Measurements from ENCODE around the gene EIF4G2. TPM values are rescaled to one million over a fixed set of nuclear protein-coding genes. Genes with fewer than 3 reads are reported as not detected.

EIF4G2 gene
- total RNA-seq, 4 donors from 2014 or later = 218 to 274 (median 249) TPM

- Histone ChIP-seq H3K36me3 (peaks cover 0 to 41% (median 0%) of the 10 kb centered on the region in 3 donors), H3K27ac (peak overlapping the region in 1 of 4 donors; percentile 8), H3K4me3 (no peak overlapping the region), H3K27me3 (no peaks in the 10 kb centered on the region), H3K9me3 (no peaks in the 10 kb centered on the region), H3K4me1 (no peaks in the 10 kb centered on the region)
- TF ChIP-seq POLR2A (IDR thresholded peaks at IDR 0.05) (no peak), CTCF (IDR thresholded peaks at IDR 0.05) (no peak), EP300 (IDR thresholded peaks at IDR 0.05) (no peak)
- DNase-seq (ENCODE audit: low spot score in 2 of 2) = no peak
- 74 to 85% methylated on average over 6 of the region's 6 CpGs for WGBS, 2 donors
These were observed 30.9 kb downstream of the EIF4G2 start for GRCh38 chr11:10777806-10778205.

DNA sequence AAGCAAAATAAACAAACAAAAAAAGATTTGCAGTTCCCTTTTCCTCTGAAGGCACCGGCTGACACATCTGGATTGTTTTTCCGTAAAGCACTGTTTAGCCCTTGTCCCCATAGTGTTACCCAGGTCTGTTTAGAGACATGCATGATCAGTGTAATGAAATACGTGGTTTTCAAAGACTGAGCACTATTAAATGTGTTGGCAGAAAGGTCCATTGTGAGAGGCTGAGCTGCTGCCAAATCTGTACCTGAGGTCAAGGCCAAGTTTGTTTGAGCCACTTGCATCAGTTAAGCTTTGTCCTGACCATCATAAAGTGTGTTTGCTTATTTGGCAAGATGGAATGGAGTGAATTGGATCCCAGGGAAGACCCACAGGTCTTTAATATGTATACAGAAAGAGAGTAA is 31.3 kb downstream of the EIF4G2 start:
- 73 to 85% methylated on average over 3 of the region's 3 CpGs for WGBS, 2 donors
- peaks cover 0 to 45% (median 0%) of the 10 kb centered on the region in 3 donors for H3K36me3 ChIP-seq

DNA sequence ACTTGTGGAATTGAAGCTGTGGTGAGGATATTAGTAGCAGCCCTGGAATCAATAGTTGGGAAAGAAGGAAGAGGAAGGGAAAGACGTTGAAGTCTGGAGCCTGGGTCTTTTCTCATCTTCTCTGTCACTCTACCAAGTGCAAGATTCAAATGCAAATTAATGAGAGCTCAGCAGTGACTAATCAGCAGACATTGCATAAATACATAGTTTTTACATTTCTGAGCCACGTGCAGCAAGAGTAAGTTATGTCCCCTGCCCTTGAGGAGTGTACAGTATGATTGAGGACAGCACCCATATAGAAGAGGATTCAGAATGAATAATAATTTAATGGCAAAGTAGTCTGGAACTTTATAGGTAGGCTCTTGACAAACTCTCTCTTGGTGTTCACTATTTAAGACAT is 33.9 kb downstream of the EIF4G2 start:
- no peak overlapping the region for H3K4me3 ChIP-seq
- peaks cover 0 to 51% (median 0%) of the 10 kb centered on the region in 3 donors for H3K36me3 ChIP-seq
- H3K9me3 ChIP-seq = no peaks in the 10 kb centered on the region
- H3K27ac ChIP-seq = no peak overlapping the region
- peaks cover 0 to 4% (median 0%) of the 10 kb centered on the region in 4 donors for H3K4me1 ChIP-seq
- 68 to 81% methylated on average over 2 of the region's 2 CpGs for WGBS, 2 donors
- H3K27me3 ChIP-seq = no peaks in the 10 kb centered on the region
- DNase-seq (ENCODE audit: low spot score in 2 of 2) = no peak
- TF ChIP-seq POLR2A (IDR thresholded peaks at IDR 0.05) = no peak
- TF ChIP-seq EP300 (IDR thresholded peaks at IDR 0.05) = no peak
- no peak for TF ChIP-seq CTCF (IDR thresholded peaks at IDR 0.05)

More for the DNA sequence above, 31.3 kb downstream of the EIF4G2 start:
- no peak overlapping the region for H3K27ac ChIP-seq
- H3K4me3 ChIP-seq = no peak overlapping the region
- H3K4me1 ChIP-seq = no peaks in the 10 kb centered on the region
- no peak for DNase-seq (ENCODE audit: low spot score in 2 of 2)
- no peak for TF ChIP-seq CTCF (IDR thresholded peaks at IDR 0.05)
- H3K27me3 ChIP-seq = no peaks in the 10 kb centered on the region
- no peaks in the 10 kb centered on the region for H3K9me3 ChIP-seq

DNA sequence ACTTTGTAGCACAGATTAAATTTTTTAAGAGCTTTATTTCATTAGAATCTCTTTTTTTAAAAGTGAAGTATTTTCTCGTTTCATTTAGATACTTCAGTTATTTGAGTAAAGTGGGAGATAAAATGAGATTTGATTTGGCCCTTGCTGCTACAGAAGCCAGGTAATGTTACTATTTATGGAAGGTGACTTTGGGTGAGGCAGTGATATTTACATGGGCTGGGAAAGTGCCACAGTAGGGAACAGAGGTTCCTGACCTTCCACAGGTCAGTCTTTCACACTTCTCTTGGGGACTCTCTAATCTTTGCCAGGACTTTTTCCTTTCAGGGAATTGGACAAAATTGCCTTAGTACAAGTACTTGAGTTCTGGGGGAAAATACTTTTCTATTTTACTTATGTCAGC is 37.3 kb downstream of the EIF4G2 start:
- WGBS, 2 donors = 88 to 92% methylated on average over 1 of the region's 1 CpG
- no peaks in the 10 kb centered on the region for H3K27me3 ChIP-seq
- DNase-seq (ENCODE audit: low spot score in 2 of 2) = no peak

DNA sequence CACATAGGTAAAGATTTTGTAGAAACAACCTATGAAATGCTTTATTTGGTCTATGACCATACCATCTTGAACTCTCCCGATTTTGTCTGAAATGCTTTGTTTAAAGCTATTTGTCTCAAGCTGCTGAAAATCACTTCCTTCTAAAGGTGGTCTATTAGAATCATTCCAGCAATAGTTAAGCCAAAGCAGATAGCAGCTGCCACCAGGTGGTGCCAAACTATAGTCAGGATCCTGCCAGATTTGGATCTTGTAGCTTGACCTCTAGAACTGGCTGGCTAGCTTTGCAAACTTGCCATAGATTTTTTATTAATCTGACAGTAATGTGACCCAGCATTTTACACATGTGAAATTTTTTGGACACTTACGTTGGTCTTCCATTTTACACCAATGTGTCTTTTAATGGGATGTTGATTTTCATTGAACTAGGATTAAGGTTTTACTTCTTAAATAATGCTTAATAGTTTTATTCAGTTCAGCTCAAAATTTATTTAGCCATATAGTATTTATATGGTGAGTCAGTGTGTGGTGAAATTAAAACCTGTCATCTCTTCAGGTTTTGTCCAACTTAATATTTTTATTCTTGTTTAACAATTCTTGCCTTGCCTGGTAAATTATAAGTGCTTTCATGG is 38.0 kb downstream of the EIF4G2 start:
- H3K27ac ChIP-seq = no peak overlapping the region
- H3K4me3 ChIP-seq = no peak overlapping the region
- WGBS, 2 donors = 22 to 28% methylated on average over 2 of the region's 2 CpGs
- no peaks in the 10 kb centered on the region for H3K9me3 ChIP-seq
- DNase-seq (ENCODE audit: low spot score in 2 of 2) = peak in 1 of 2 donors; percentile 52
- H3K4me1 ChIP-seq = peaks cover 0 to 4% (median 0%) of the 10 kb centered on the region in 4 donors
- H3K36me3 ChIP-seq = peaks cover 0 to 34% (median 2%) of the 10 kb centered on the region in 3 donors
- peak; percentile 36 to 52 (median 44) for TF ChIP-seq CTCF (IDR thresholded peaks at IDR 0.05)
- TF ChIP-seq POLR2A (IDR thresholded peaks at IDR 0.05) = no peak
- H3K27me3 ChIP-seq = no peaks in the 10 kb centered on the region

More for the DNA sequence above, 37.3 kb downstream of the EIF4G2 start:
- no peak for TF ChIP-seq EP300 (IDR thresholded peaks at IDR 0.05)
- Histone ChIP-seq H3K36me3 (peaks cover 0 to 41% (median 0%) of the 10 kb centered on the region in 3 donors), H3K27ac (no peak overlapping the region), H3K4me3 (no peak overlapping the region), H3K9me3 (no peaks in the 10 kb centered on the region), H3K4me1 (peaks cover 0 to 4% (median 0%) of the 10 kb centered on the region in 4 donors)

Data from tibial nerve (tissue), 4 donors.